Glutamatergic neuron (in vitro differentiated cells): ENCODE measurements around the gene DEPDC1. TPM values are rescaled to one million over a fixed set of nuclear protein-coding genes. Genes with fewer than 3 reads are reported as not detected.

Experiments
- DNase-seq: peaks from one replicate; pipeline ENCODE4 v3.0.0; 2022
- H3K27ac Mint-ChIP-seq: one replicate; pipeline ENCODE4 v1.8.0; 2020; ENCODE audit warnings: mild to moderate bottlenecking, mixed read lengths, inconsistent platforms; ENCODE audit not compliant: unreplicated experiment
- H3K27me3 Mint-ChIP-seq: one replicate; pipeline ENCODE4 v1.8.0; 2020; ENCODE audit warnings: mild to moderate bottlenecking, moderate library complexity, mixed read lengths, inconsistent platforms; ENCODE audit not compliant: unreplicated experiment
- H3K36me3 Mint-ChIP-seq: one replicate; pipeline ENCODE4 v1.8.0; 2020; ENCODE audit warnings: mild to moderate bottlenecking, mixed read lengths, inconsistent platforms; ENCODE audit not compliant: unreplicated experiment
- H3K4me1 Mint-ChIP-seq: one replicate; pipeline ENCODE4 v1.8.0; 2020; ENCODE audit warnings: mild to moderate bottlenecking, low read depth, mixed read lengths, inconsistent platforms; ENCODE audit not compliant: unreplicated experiment
- H3K4me3 Mint-ChIP-seq: one replicate; pipeline ENCODE4 v1.8.0; 2020; ENCODE audit warnings: mild to moderate bottlenecking, mixed read lengths, inconsistent platforms; ENCODE audit not compliant: unreplicated experiment
- H3K9me3 Mint-ChIP-seq: one replicate; pipeline ENCODE4 v1.8.0; 2020; ENCODE audit warnings: mild to moderate bottlenecking, moderate library complexity, mixed read lengths, inconsistent platforms; ENCODE audit not compliant: unreplicated experiment
- total RNA-seq: library from RNA; stranded (reverse); fragmentation: NEBNext Ultra II Directional; extraction: Animal tissue kit (Norgen Biotek cat#: 25700); gene quantifications from one replicate; pipeline ENCODE4 v1.2.1, GENCODE V29; 2021; ENCODE audit not compliant: unreplicated experiment
- TF ChIP-seq, protein P1 (sequence below): fragments of 200-600 bp; sonication (generic); IDR thresholded peaks from one replicate; pipeline ENCODE4 v1.5.0; 2021; ENCODE audit not compliant: partially characterized antibody, unreplicated experiment

DEPDC1 gene
- total RNA-seq, 1 donor from 2014 or later, result 2.5 TPM

DNA sequence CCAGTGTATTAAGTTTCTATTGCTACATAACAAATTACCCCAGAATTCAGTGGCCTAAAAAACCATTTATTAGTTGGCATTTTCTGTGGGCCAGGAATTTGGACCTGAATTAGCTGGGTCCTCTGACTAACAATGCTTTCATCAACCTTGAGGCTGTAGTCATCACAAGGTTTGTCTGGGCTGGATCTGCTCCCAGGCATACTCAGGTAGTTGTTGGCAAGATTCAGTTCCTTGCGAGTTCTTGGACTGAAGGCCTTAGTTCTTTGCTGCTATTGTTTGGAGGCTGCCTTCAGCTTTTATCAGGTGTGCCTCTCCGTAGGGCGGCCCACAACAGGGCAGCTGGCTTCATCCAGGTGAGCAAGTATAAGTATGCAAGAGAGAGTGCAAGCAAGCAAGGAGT lies 31.4 kb upstream of the DEPDC1 start:
- H3K36me3 Mint-ChIP-seq, result no peaks in the 10 kb centered on the region
- H3K4me1 Mint-ChIP-seq, result no peaks in the 10 kb centered on the region
- H3K4me3 Mint-ChIP-seq, result no peak overlapping the region
- no peak for DNase-seq
- no peaks in the 10 kb centered on the region for H3K27me3 Mint-ChIP-seq
- TF ChIP-seq, protein P1, sequence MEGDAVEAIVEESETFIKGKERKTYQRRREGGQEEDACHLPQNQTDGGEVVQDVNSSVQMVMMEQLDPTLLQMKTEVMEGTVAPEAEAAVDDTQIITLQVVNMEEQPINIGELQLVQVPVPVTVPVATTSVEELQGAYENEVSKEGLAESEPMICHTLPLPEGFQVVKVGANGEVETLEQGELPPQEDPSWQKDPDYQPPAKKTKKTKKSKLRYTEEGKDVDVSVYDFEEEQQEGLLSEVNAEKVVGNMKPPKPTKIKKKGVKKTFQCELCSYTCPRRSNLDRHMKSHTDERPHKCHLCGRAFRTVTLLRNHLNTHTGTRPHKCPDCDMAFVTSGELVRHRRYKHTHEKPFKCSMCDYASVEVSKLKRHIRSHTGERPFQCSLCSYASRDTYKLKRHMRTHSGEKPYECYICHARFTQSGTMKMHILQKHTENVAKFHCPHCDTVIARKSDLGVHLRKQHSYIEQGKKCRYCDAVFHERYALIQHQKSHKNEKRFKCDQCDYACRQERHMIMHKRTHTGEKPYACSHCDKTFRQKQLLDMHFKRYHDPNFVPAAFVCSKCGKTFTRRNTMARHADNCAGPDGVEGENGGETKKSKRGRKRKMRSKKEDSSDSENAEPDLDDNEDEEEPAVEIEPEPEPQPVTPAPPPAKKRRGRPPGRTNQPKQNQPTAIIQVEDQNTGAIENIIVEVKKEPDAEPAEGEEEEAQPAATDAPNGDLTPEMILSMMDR, result no peak
- no peaks in the 10 kb centered on the region for H3K9me3 Mint-ChIP-seq
- no peak overlapping the region for H3K27ac Mint-ChIP-seq

DNA sequence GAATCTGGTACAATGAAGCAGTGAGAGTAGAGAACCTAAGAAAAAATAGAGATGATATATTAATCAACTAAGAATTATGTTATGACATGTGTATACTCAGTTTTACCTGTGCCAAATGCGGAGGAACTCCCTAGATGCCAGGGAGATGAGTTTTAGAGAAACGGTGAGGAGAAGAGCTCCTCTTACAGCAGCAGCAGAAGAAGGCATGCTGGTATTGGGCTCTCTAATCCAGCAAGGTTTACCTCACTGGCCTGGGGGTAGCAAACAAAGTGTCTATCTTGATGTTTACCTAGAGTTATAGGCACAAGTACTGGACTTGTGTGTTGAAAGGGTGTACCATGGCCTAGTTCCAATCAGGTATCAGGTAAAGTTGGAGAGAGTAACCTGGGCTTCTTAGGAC lies 28.9 kb upstream of the DEPDC1 start:
- H3K36me3 Mint-ChIP-seq, result no peaks in the 10 kb centered on the region
- H3K4me1 Mint-ChIP-seq, result no peaks in the 10 kb centered on the region
- no peaks in the 10 kb centered on the region for H3K27me3 Mint-ChIP-seq
- DNase-seq, result no peak
- H3K4me3 Mint-ChIP-seq, result no peak overlapping the region
- H3K27ac Mint-ChIP-seq, result no peak overlapping the region
- TF ChIP-seq, protein P1, result no peak
- no peaks in the 10 kb centered on the region for H3K9me3 Mint-ChIP-seq

DNA sequence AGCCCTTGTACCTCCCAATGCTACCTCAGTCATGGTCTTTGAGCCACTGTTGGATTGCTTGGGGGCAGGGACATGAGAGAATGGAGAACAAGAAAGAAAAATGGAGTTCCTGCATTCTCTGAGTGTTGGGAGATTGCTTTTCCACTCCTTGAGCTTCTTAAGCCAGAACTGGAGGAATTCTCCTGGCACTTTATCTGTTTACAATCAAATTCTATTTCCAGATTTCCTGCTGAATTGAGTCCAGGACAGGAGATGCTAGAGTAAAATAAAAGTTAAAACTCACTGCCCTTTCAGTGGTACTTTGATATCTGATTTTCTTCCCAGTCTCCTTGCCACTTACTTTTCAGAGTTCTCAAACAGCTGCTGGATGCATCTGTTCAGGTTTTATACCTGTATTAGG lies 24.4 kb upstream of the DEPDC1 start:
- Mint-ChIP-seq H3K4me3 (no peak overlapping the region), H3K9me3 (no peaks in the 10 kb centered on the region), H3K27ac (no peak overlapping the region), H3K27me3 (no peaks in the 10 kb centered on the region), H3K36me3 (no peaks in the 10 kb centered on the region), H3K4me1 (no peaks in the 10 kb centered on the region)
- no peak for DNase-seq
- TF ChIP-seq, protein P1, result no peak

DNA sequence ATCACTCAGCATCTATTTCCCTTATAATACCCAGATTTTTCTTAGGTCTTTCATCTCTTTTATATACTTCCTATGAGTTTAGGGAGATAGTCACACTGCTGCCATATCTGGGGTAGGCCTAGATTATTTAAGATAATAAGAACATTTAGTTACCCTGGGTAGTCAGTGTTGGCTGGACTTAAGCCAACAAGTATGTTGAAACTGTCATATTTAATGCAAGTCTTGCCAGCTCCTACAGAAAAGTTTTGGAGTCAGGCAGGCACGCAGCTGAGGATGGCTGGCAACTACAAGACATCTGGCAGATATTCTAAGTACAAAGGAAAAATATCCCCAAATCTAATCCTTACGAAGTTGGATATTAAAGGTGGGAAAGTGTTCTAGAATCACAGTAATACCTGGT lies 19.2 kb upstream of the DEPDC1 start:
- TF ChIP-seq, protein P1, result no peak
- no peak for DNase-seq
- Mint-ChIP-seq H3K27me3 (no peaks in the 10 kb centered on the region), H3K27ac (no peak overlapping the region), H3K4me3 (no peak overlapping the region), H3K4me1 (no peaks in the 10 kb centered on the region), H3K36me3 (no peaks in the 10 kb centered on the region), H3K9me3 (no peaks in the 10 kb centered on the region)

DNA sequence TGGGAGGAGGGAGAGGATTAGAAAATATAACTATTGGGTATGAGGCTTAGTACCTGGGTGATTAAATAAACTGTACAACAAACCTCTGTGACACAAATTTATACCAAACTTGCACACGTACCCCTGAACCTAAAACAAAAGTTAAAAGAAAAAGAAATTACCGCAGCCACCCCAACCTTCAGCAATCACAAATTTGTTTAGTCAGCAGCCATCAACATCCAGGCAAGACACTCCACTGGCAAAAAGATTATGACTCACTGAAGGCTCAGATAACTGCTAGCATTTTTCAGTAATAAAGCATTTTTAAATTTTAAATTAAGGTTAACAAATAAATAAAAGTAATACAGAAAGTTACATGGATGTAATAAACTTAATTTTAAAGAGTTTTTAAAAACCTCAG lies 14.4 kb upstream of the DEPDC1 start:
- TF ChIP-seq, protein P1, result no peak
- Mint-ChIP-seq H3K27me3 (no peaks in the 10 kb centered on the region), H3K9me3 (no peaks in the 10 kb centered on the region), H3K27ac (no peak overlapping the region), H3K4me3 (no peak overlapping the region), H3K4me1 (no peaks in the 10 kb centered on the region), H3K36me3 (no peaks in the 10 kb centered on the region)
- DNase-seq, result no peak
